Stomach smooth muscle (tissue), 2 donors: ENCODE measurements around the gene TMEM116.
"Not testable (repeated sequence)": the region's sequence is repeated elsewhere in the genome, so short reads cannot be mapped to it uniquely, and the experiment has no call there.

Experiments used
- H3K27ac ChIP-seq: one replicate; pipeline ENCODE4 v1.7.0; 2013; ENCODE audit warnings: mild to moderate bottlenecking, low read length, inconsistent platforms
- H3K27me3 ChIP-seq, 2 donors: one replicate each; pipeline ENCODE4 v1.7.0; 2013; ENCODE audit warnings: low read length in 2 of 2; ENCODE audit not compliant: insufficient read depth in 2 of 2, control insufficient read depth in 1 of 2
- H3K36me3 ChIP-seq, 2 donors: one replicate each; pipeline ENCODE4 v1.7.0; 2013; ENCODE audit warnings: low read length in 2 of 2; ENCODE audit not compliant: control insufficient read depth in 2 of 2, insufficient read depth in 2 of 2
- H3K4me1 ChIP-seq: one replicate; pipeline ENCODE4 v1.7.0; 2013; ENCODE audit warnings: low read length; ENCODE audit not compliant: control insufficient read depth, insufficient read depth
- H3K4me3 ChIP-seq, 2 donors: one replicate each; pipeline ENCODE4 v1.7.0; 2013; ENCODE audit warnings: low read length in 2 of 2
- H3K9ac ChIP-seq, 2 donors: one replicate each; pipeline ENCODE4 v1.7.0; 2013; ENCODE audit warnings: low read length in 2 of 2, mild to moderate bottlenecking in 1 of 2
- H3K9me3 ChIP-seq, 2 donors: one replicate each; pipeline ENCODE4 v1.7.0; 2013; ENCODE audit warnings: low read length in 2 of 2; ENCODE audit not compliant: control insufficient read depth in 2 of 2
- donor health status: healthy.
- donor health status: Pancreatic carcinoma.

TMEM116 gene

DNA sequence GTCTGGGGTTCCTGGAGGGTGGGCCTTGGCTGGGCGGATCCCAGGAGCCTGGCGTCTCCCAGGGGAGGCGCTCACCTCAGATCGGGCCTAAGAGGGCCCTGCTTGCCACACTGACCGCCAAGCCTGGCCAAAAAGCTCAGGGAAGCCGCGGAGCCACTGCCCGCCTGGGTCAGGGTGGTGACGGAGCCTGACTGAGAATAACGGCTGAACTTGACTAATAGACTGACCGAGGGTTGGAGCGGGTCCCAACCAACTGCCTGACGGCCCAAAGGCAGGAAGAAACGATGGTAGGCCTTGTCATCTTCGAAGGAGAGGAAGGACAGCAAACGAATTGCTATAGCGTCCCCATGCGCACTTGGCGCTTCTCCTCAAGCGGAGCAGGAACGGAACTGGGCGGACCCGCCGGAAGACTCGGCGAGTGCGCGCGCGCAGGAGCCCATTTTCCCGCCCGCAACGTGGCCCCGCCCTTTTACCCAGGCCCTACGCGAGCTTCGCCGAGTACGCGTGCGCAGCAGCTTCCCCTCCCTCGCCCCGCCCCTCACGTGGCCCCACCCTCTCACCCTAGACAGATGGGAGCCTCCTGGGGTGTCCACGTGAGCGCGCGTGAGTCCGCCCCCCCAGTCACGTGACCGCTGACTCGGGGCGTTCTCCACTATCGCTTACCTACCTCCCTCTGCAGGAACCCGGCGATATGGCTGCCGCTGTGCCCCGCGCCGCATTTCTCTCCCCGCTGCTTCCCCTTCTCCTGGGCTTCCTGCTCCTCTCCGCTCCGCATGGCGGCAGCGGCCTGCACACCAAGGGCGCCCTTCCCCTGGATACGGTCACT lies at the start of gene TMEM116, which contains the start of gene ERP29:
Gene TMEM116 (minus strand): TSS at position 391 of the 826 bp plus-strand sequence. CDS start 7,895 bp downstream, outside the sequence.
Gene ERP29 (plus strand): TSS at position 652 of the 826 bp plus-strand sequence. CDS start 40 bp downstream, at position 692.
- H3K27ac ChIP-seq = peak within 1 kb of the TSS; percentile 99
- no peaks in the 10 kb centered on the region for H3K27me3 ChIP-seq
- H3K9ac ChIP-seq = peak within 1 kb of the TSS; percentile 98
- peak within 1 kb of the TSS; percentile 88 to 97 for H3K4me3 ChIP-seq
- peaks cover under 1 to 3% of the 10 kb centered on the region in 2 donors for H3K36me3 ChIP-seq
- no peaks in the 10 kb centered on the region for H3K9me3 ChIP-seq
- H3K4me1 ChIP-seq = peaks cover 18% of the 10 kb centered on the region

DNA sequence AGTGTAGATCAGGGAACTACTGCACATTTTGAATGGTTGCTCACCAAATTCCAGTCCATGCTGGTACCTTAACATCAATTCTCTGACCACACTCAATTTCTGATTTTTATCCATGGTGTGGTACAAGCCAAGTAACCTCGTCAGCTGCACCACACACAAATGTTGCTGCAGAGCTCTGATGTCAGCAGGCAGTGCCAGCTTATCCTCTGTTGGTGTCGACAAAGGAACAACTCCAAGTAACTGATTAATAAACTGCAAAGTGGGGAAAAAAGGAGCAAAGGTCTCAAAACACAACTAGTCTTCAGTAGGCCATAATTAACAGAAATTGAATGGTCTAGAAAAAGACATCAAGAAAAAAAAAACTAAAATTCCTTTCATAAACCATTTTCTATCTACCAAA lies 48.2 kb upstream of the TMEM116 start:
- H3K36me3 ChIP-seq = peaks cover 20 to 33% of the 10 kb centered on the region in 2 donors
- H3K27me3 ChIP-seq = no peaks in the 10 kb centered on the region
- H3K9me3 ChIP-seq = no peaks in the 10 kb centered on the region
- H3K27ac ChIP-seq = no peak overlapping the region
- no peak overlapping the region for H3K9ac ChIP-seq
- H3K4me3 ChIP-seq = no peak overlapping the region
- no peaks in the 10 kb centered on the region for H3K4me1 ChIP-seq

DNA sequence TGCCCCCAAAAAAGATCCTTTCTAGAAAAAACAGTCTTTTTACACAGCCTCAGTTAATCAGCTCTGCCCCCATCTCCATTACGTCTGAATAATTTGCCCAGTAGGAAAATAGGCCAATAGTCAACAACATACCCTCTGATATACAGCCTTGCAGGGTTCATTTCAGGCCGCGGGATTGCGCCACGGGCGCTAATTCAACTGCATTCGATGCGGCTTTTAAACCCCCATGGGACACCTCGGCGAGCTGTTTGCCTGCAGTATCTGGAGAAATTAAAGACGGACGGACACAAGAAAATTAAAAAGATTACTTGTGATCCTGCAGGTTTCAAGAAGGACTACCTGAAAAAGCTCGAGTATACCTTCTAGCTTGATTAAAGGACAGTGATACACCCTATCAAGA lies 36.4 kb upstream of the TMEM116 start:
- Histone ChIP-seq H3K27me3 (no peaks in the 10 kb centered on the region), H3K36me3 (peaks cover 26 to 27% of the 10 kb centered on the region in 2 donors), H3K4me3 (no peak overlapping the region), H3K9ac (no peak overlapping the region), H3K27ac (peak overlapping the region; percentile 53), H3K9me3 (no peaks in the 10 kb centered on the region), H3K4me1 (no peaks in the 10 kb centered on the region)

DNA sequence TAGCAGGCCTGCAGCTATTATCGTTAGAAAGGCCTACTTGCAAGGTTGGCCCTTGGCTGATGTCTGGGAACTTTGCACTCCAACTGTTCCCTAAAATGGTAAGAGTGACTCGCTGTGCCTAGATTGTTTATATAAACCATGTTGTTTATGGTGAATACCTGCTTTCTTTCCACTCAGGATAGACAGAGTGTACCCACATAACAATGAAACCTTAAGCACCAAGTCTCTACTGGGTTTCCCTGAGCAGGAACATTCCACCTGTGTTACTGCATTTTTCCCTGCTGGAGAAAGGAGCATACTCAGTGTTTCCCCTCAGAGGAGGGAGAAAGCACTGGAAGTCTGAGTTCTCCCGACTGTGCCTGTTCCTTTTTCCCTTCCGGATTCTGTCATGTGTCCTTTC lies 33.0 kb upstream of the TMEM116 start:
- Histone ChIP-seq H3K27ac (peak overlapping the region; percentile 79), H3K27me3 (no peaks in the 10 kb centered on the region), H3K4me3 (no peak overlapping the region), H3K4me1 (no peaks in the 10 kb centered on the region), H3K9me3 (no peaks in the 10 kb centered on the region), H3K9ac (peak overlapping the region; percentile 24 to 42), H3K36me3 (peaks cover 9 to 30% of the 10 kb centered on the region in 2 donors)

DNA sequence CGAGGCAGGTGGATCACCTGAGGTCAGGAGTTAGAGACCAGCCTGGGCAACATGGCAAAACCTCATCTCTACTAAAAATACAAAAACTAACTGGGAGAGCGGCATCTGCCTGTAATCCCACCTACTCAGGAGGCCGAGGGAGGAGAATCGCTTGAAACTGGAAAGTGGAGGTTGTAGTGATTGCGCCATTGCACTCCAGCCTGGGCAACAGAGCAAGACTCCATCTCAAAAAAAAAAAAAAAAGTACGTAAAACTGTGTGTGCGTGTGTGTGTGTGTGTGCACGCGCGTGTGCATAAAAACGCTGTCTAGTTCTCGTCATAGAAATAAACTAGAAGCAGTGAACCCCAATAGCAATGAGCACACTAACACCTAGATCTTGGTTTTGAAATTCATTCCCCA lies 23.6 kb upstream of the TMEM116 start:
- H3K36me3 ChIP-seq = peaks cover 40 to 61% of the 10 kb centered on the region in 2 donors
- H3K4me3 ChIP-seq, H3K9ac ChIP-seq, H3K4me1 ChIP-seq, H3K27me3 ChIP-seq, H3K9me3 ChIP-seq, H3K27ac ChIP-seq: not testable (repeated sequence)

DNA sequence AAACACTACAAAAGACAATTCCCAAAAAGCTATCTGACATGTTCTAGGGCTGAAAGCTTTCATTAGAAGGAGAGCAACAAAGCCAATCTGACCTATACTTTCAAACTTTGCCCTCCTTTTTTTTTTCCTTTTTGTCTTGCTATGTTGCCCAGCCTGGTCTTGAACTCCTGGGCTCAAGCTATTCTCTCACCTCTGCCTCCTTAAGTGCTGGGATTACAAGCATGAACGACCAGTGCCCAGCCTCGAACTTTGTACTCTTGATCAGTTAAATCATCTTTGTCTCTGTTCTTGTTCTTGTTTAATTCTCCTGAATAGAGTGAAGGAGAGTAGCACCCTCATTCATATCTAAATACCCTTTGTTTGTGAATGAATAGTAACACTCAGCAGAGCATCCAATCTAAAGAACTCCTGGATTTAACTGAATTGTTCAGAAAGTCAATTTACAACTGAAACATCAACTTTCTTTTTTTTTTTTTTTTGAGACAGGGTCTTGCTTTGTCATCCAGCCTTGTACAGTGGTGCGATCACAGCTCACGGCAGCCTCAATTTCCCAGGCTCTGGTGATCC lies 22.3 kb upstream of the TMEM116 start:
- Histone ChIP-seq H3K9me3 (no peaks in the 10 kb centered on the region), H3K27ac (no peak overlapping the region), H3K4me1 (no peaks in the 10 kb centered on the region), H3K27me3 (no peaks in the 10 kb centered on the region), H3K4me3 (no peak overlapping the region), H3K36me3 (peaks cover 41 to 62% of the 10 kb centered on the region in 2 donors), H3K9ac (no peak overlapping the region)

DNA sequence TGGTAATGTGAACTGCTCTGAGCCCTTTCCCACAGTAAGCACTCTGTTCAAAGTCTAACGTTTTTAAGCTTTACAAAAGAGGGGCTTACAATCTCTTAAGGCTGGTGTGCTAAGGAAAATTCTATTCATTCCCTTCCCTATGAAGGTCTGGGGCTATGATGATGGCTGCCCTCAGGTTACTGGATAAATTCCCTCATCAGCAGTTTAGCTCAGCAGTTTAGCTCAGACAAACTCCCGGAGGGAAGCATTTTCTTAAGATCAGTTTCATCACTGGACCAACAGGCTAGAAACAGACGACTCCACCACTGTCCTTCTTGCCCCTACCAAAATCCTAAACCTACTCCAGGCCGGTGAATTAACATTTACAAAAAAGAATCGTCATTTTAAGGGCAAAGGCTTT lies 19.3 kb upstream of the TMEM116 start:
- peaks cover 31 to 55% of the 10 kb centered on the region in 2 donors for H3K36me3 ChIP-seq

DNA sequence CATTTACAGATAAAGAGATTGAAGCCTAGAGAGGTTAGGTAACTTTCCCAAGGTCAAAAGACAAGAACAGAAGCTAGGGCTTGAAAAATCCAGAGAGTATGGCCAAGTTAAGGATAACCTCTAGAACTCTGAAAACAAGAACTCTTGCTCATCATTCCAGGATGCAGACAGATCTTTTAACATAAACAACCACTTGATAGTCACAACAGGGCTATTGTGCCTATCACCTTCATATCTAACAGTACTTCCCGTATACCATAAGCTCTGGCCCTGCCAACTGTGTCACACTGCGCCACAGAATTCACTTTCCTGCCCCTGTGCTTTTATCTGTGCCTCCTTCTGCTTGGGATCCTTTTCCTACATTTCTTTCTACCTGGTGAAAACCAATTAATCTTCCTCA lies 18.5 kb upstream of the TMEM116 start:
- Histone ChIP-seq H3K4me1 (no peaks in the 10 kb centered on the region), H3K27me3 (no peaks in the 10 kb centered on the region), H3K9me3 (no peaks in the 10 kb centered on the region), H3K4me3 (no peak overlapping the region), H3K36me3 (peaks cover 31 to 50% of the 10 kb centered on the region in 2 donors), H3K9ac (no peak overlapping the region), H3K27ac (no peak overlapping the region)

More for the DNA sequence above, 19.3 kb upstream of the TMEM116 start:
- H3K4me3 ChIP-seq = no peak overlapping the region
- H3K4me1 ChIP-seq = no peaks in the 10 kb centered on the region
- H3K9me3 ChIP-seq = no peaks in the 10 kb centered on the region
- H3K27ac ChIP-seq = no peak overlapping the region
- no peaks in the 10 kb centered on the region for H3K27me3 ChIP-seq
- no peak overlapping the region for H3K9ac ChIP-seq

DNA sequence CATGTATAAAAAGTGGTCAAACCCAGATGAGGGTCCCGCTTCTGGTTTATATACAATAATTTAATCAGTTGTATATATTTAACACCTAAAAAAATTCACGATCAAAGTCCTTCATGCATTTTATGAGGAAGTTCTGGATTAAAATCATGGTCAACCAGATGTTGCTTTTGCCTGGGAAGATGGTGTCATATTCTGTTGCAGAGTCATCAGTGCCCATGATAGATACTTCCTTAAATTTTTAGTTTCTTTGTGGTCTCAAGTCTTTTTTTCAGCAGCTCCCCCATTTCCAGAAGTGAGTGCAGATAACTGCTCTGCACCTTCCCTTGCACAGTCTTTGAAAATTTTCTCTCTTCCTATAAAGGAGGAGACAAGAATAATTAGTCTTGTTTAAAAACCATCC lies 16.3 kb upstream of the TMEM116 start:
- Histone ChIP-seq H3K36me3 (peaks cover 25 to 40% of the 10 kb centered on the region in 2 donors), H3K27ac (no peak overlapping the region), H3K9ac (no peak overlapping the region)

DNA sequence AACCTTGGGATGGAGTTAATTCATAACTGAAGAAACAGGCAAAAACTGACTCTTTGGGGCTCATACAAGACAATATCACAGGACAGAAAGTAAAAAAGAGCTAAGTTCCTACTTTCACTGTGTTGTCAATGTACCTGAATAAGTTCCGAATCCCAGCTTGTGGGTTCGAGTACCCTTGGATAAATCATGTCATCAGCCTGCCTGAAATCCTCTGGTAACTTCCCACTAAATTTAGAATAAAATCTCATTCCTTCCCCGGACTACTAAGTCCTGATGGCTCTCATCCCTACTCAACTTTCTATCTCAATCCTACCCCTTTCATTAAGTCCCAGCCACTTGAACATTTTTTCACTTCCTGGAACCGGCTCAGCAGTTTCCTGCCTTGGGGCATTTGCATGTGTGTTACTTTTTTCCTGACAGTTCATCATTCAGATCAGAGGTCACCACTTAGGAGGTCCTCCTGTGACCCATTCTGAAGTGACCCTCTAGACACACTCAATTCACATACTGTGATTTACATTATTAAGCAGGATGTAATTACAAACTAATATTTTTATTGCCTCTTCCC lies 12.9 kb upstream of the TMEM116 start:
- H3K9ac ChIP-seq = no peak overlapping the region
- H3K4me1 ChIP-seq = no peaks in the 10 kb centered on the region
- H3K9me3 ChIP-seq = no peaks in the 10 kb centered on the region
- H3K27me3 ChIP-seq = no peaks in the 10 kb centered on the region
- no peak overlapping the region for H3K4me3 ChIP-seq
- peaks cover 31 to 38% of the 10 kb centered on the region in 2 donors for H3K36me3 ChIP-seq
- H3K27ac ChIP-seq = no peak overlapping the region

More for the DNA sequence above, 16.3 kb upstream of the TMEM116 start:
- H3K4me1 ChIP-seq = no peaks in the 10 kb centered on the region
- no peak overlapping the region for H3K4me3 ChIP-seq
- no peaks in the 10 kb centered on the region for H3K9me3 ChIP-seq
- H3K27me3 ChIP-seq = no peaks in the 10 kb centered on the region
